CD4-positive, CD25-positive, alpha-beta regulatory T cell (primary cell): ENCODE results near the gene ZNF181. TPM values are rescaled to one million over a fixed set of nuclear protein-coding genes. Genes with fewer than 3 reads are reported as not detected.
"Not testable (repeated sequence)": the region's sequence is repeated elsewhere in the genome, so short reads cannot be mapped to it uniquely, and the experiment has no call there.

ENCODE experiments used
- ATAC-seq, 2 donors: fragments of 150-1000 bp; cut with Tn5 transposase; one replicate each; pipeline ENCODE4 v1.10.0; 2021; ENCODE audit warnings: low read depth in 2 of 2, moderate number of reproducible peaks in 2 of 2, moderate library complexity in 1 of 2
- DNase-seq, 3 donors: peaks; one replicate each; pipeline versions ENCODE4 v3.0.0 to v3.0.0-alpha.2; 2012 to 2022; ENCODE audit warnings: mixed read lengths in 1 of 3
- H3K27ac ChIP-seq: one replicate; pipeline ENCODE4 v1.7.0; 2013; ENCODE audit warnings: mild to moderate bottlenecking, low read length; ENCODE audit not compliant: insufficient read depth, poor library complexity, severe bottlenecking
- H3K27me3 ChIP-seq: one replicate; pipeline ENCODE4 v1.7.0; 2013; ENCODE audit warnings: low read length; ENCODE audit not compliant: control insufficient read depth, insufficient read depth
- H3K36me3 ChIP-seq: one replicate; pipeline ENCODE4 v1.7.0; 2013; ENCODE audit warnings: mild to moderate bottlenecking, low read length, moderate library complexity; ENCODE audit not compliant: control insufficient read depth, insufficient read depth
- H3K4me1 ChIP-seq: 2 replicates; pipeline ENCODE4 v1.7.0; 2013; ENCODE audit warnings: mild to moderate bottlenecking, low read length; ENCODE audit not compliant: insufficient read depth, control insufficient read depth, poor library complexity, severe bottlenecking
- H3K4me3 ChIP-seq: one replicate; pipeline ENCODE4 v1.7.0; 2013; ENCODE audit warnings: low read depth, mild to moderate bottlenecking, low read length, moderate library complexity
- H3K9me3 ChIP-seq, 2 experiments: 1 replicate in 1 of 2; 2 replicates in 1 of 2; pipeline ENCODE4 v1.7.0; 2013; ENCODE audit warnings: low read length in 2 of 2, mild to moderate bottlenecking in 1 of 2, moderate library complexity in 1 of 2; ENCODE audit not compliant: control insufficient read depth in 2 of 2
- H3K27ac Mint-ChIP-seq, 3 donors: one replicate each; pipeline ENCODE4 v1.8.0; 2020 to 2022; ENCODE audit warnings: mild to moderate bottlenecking in 3 of 3, mixed read lengths in 3 of 3, moderate library complexity in 2 of 3
- H3K27me3 Mint-ChIP-seq: one replicate; pipeline ENCODE4 v1.8.0; 2022; ENCODE audit warnings: mild to moderate bottlenecking, mixed read lengths
- H3K36me3 Mint-ChIP-seq: one replicate; pipeline ENCODE4 v1.8.0; 2020; ENCODE audit warnings: mixed read lengths
- H3K4me1 Mint-ChIP-seq, 4 donors: one replicate each; pipeline ENCODE4 v1.8.0; 2020 to 2022; ENCODE audit warnings: mixed read lengths in 4 of 4, mild to moderate bottlenecking in 1 of 4
- H3K4me3 Mint-ChIP-seq, 4 donors: one replicate each; pipeline ENCODE4 v1.8.0; 2020 to 2022; ENCODE audit warnings: mild to moderate bottlenecking in 4 of 4, mixed read lengths in 4 of 4, moderate library complexity in 3 of 4
- H3K9me3 Mint-ChIP-seq, 7 donors: one replicate each; pipeline ENCODE4 v1.8.0; 2020 to 2022; ENCODE audit warnings: mixed read lengths in 7 of 7, mild to moderate bottlenecking in 3 of 7, moderate library complexity in 2 of 7
- polyA plus RNA-seq, 4 donors: library from polyadenylated mRNA; unstranded; fragments of 300-500 nt; fragmentation: Illumina TruSeq; gene quantifications; one replicate each; pipeline ENCODE4 v1.2.3, GENCODE V29; 2021
- total RNA-seq: library from RNA; stranded (reverse); gene quantifications from one replicate; pipeline ENCODE4 v1.2.3, GENCODE V29; 2022

ZNF181 gene
- total RNA-seq (4.8 TPM), polyA plus RNA-seq (10 to 100 TPM; 14.2 to 32.5 (median 21.7) TPM)

DNA sequence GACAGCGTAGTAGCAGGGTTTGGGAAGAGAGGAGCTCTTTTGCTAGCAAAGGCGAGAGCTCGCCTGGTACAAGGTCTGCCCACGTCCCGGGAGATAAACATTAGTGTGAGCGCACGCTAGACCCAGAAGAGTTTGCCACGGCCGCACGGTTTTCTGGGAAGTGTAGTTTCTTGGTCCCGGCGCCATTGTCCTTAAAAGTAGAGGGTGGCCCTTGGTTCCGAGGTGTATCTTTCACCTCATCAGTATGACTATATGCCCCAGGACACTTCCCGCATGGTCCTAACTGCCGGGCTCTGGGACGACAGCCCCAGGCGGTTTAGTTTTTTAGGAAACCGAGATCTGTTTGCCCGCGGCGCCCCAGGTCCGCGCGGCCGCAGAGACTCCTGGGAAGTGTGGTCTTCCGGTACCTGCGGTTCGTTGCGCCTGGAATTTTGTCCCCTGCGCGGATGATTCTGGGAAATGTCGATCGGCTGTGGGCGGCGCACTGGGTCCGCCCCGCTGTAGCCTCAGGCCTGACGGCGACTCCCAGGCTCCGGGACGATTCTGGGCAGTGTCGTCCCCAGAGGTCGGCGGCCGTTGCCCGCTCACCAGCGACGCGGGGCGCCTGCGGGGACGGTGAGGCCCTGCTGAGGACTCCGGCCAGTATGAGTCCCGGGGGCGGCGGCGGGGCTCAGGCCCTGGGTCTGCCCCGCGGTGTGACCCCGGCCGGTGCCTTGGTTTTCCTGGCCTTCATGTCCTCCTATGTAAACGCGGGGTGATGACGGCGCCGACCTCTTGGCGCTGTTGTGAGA, at the start of gene ZNF181:
ZNF181 (plus strand) TSS at position 498 of the 791 bp plus-strand sequence. CDS start 795 bp downstream, outside the sequence.
- Mint-ChIP-seq H3K9me3 (peaks cover 0 to 21% (median 15%) of the 10 kb centered on the region in 7 donors), H3K4me3 (peak within 1 kb of the TSS; percentile 92 to 98 (median 94)), H3K4me1 (peaks cover 14 to 41% (median 24%) of the 10 kb centered on the region in 4 donors), H3K27me3 (peaks cover 19% of the 10 kb centered on the region), H3K36me3 (peaks cover 23% of the 10 kb centered on the region), H3K27ac (peak within 1 kb of the TSS; percentile 96 to 98 (median 97))
- peaks cover 27% of the 10 kb centered on the region for H3K4me1 ChIP-seq
- ATAC-seq = peak; percentile 85 to 86
- peak within 1 kb of the TSS; percentile 93 for H3K27ac ChIP-seq
- peaks cover 29% of the 10 kb centered on the region for H3K36me3 ChIP-seq
- peak; percentile 68 to 94 (median 82) for DNase-seq
- H3K4me3 ChIP-seq = peak within 1 kb of the TSS; percentile 89
- H3K27me3 ChIP-seq = no peaks in the 10 kb centered on the region
- H3K9me3 ChIP-seq = peaks cover 23 to 24% of the 10 kb centered on the region in 2 experiments

DNA sequence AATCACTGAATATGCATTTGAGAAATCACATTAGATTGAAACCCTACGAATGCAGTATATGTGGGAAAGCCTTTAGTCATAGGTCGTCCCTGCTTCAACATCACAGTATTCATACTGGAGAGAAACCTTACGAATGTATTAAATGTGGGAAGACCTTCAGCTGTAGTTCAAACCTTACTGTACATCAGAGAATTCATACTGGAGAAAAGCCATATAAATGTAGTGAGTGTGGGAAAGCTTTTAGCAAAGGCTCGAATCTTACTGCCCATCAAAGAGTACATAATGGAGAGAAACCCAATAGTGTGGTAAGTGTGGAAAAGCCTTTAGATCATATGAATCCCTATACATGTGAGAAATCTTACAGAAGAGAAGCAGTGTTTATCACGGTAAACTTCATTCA, 48.8 kb upstream of the ZNF181 start:
- not testable (repeated sequence) for H3K27me3 Mint-ChIP-seq
- H3K9me3 Mint-ChIP-seq = peaks cover 4 to 83% (median 34%) of the 10 kb centered on the region in 7 donors
- H3K9me3 ChIP-seq = peaks cover 76 to 87% of the 10 kb centered on the region in 2 experiments

DNA sequence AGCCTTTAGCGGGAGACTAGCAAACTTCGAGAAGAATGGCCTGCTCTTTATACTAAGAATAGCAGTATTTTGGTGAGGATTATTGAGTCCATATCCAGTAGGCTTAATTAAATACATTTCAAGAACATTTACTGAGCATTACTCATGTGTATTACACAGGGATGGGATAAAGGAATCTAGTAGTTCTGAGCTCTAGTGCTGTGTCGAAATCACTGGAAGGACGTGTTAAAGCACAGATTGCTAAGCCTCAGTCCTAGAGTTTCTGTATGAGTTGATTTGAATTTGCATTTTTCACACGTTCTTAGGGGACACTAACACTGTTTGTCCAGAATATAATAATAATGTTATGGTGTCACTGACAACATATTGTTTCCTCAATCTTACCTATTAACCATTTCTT, 47.6 kb upstream of the ZNF181 start:
- ATAC-seq (no peak), DNase-seq (no peak)
- Mint-ChIP-seq H3K36me3 (peaks cover 35% of the 10 kb centered on the region), H3K27me3 (no peaks in the 10 kb centered on the region), H3K9me3 (peaks cover 4 to 77% (median 29%) of the 10 kb centered on the region in 7 donors), H3K4me1 (peaks cover 0 to 4% (median 0%) of the 10 kb centered on the region in 4 donors), H3K27ac (no peak overlapping the region), H3K4me3 (no peak overlapping the region)
- Histone ChIP-seq H3K9me3 (peaks cover 70 to 78% of the 10 kb centered on the region in 2 experiments), H3K27ac (no peak overlapping the region), H3K4me3 (no peak overlapping the region), H3K27me3 (no peaks in the 10 kb centered on the region), H3K36me3 (peaks cover 34% of the 10 kb centered on the region), H3K4me1 (no peaks in the 10 kb centered on the region)

More for the DNA sequence above, 48.8 kb upstream of the ZNF181 start:
- peaks cover 44% of the 10 kb centered on the region for H3K36me3 Mint-ChIP-seq
- not testable (repeated sequence) for H3K27ac Mint-ChIP-seq, ATAC-seq, H3K4me1 Mint-ChIP-seq, H3K27me3 ChIP-seq, H3K4me3 Mint-ChIP-seq, H3K4me3 ChIP-seq, H3K27ac ChIP-seq, H3K4me1 ChIP-seq, DNase-seq
- peaks cover 46% of the 10 kb centered on the region for H3K36me3 ChIP-seq

DNA sequence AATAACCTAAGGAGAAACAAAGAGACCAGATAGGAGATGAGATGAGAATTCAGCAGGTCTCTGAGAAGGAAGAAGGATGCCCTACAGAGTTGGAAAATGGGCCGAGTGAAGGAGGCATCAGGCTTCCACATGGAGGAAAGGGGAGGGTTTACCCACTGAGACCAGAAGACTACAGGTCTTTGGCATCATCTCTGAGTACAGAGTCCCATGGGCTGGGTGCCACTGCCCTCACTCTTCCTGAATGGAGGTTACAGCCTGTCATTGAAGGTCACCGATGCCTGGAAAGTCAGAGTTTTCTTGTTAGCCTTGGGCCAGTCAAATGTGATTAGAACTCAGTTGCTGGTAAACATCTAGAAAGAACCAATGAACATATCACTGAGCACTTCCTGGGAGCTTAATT, 46.7 kb upstream of the ZNF181 start:
- H3K27me3 Mint-ChIP-seq = peaks cover 3% of the 10 kb centered on the region
- Histone ChIP-seq H3K4me1 (no peaks in the 10 kb centered on the region), H3K27ac (no peak overlapping the region), H3K36me3 (peaks cover 26% of the 10 kb centered on the region), H3K9me3 (peaks cover 61 to 69% of the 10 kb centered on the region in 2 experiments), H3K4me3 (no peak overlapping the region), H3K27me3 (no peaks in the 10 kb centered on the region)
- ATAC-seq = no peak
- no peak for DNase-seq
- no peak overlapping the region for H3K4me3 Mint-ChIP-seq
- peaks cover 4 to 73% (median 33%) of the 10 kb centered on the region in 7 donors for H3K9me3 Mint-ChIP-seq
- H3K36me3 Mint-ChIP-seq = peaks cover 29% of the 10 kb centered on the region
- peaks cover 0 to 4% (median 0%) of the 10 kb centered on the region in 4 donors for H3K4me1 Mint-ChIP-seq
- H3K27ac Mint-ChIP-seq = no peak overlapping the region

DNA sequence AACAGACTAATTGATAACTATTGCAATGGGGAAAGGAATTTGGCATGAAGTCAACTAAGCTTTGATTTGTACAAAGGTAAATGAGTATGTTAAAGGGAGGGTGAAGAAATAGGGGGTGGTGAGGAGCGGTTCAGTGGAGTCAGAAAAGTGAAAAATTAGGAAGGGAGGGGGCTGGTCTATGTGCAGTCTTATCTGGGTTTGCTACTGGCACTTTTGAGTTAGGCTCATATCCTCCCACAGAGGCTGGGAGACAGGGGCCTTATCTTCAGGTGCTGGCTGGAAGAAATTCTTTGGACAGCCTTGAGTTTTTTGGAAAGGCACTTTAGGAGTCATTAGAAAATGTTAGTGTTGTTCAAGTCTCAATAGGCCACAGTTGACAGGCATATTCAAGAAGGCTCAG, 45.5 kb upstream of the ZNF181 start:
- peaks cover 4 to 63% (median 31%) of the 10 kb centered on the region in 7 donors for H3K9me3 Mint-ChIP-seq

DNA sequence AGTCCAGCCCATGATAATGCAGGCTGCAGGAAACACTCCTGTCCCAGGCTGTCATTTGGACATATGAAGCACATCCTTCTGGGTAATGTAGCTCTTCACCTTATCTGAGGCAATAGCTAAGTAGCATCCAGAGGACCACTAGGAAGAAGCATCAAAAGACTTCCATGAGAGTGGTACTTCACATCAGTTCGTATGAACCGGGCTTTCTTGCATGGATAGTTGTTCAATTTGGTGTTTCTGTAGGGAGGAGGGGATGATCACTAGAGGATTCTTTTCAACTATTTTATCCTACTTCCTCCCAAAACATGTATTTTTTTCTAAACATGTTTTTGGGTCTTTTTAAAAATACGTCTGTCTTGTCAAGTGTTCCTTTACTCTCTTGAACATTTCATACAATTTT, 43.7 kb upstream of the ZNF181 start:
- Mint-ChIP-seq H3K27me3 (peaks cover 10% of the 10 kb centered on the region), H3K4me1 (peaks cover 0 to 4% (median 0%) of the 10 kb centered on the region in 4 donors)
- H3K4me3 ChIP-seq = no peak overlapping the region

More for the DNA sequence above, 45.5 kb upstream of the ZNF181 start:
- ATAC-seq = no peak
- H3K27ac Mint-ChIP-seq = no peak overlapping the region
- Histone ChIP-seq H3K4me1 (no peaks in the 10 kb centered on the region), H3K27ac (no peak overlapping the region), H3K27me3 (no peaks in the 10 kb centered on the region), H3K36me3 (peaks cover 13% of the 10 kb centered on the region), H3K9me3 (peaks cover 50 to 57% of the 10 kb centered on the region in 2 experiments), H3K4me3 (no peak overlapping the region)
- peaks cover 19% of the 10 kb centered on the region for H3K36me3 Mint-ChIP-seq
- H3K4me1 Mint-ChIP-seq = peaks cover 0 to 4% (median 0%) of the 10 kb centered on the region in 4 donors
- DNase-seq = no peak
- H3K27me3 Mint-ChIP-seq = peaks cover 10% of the 10 kb centered on the region
- no peak overlapping the region for H3K4me3 Mint-ChIP-seq

DNA sequence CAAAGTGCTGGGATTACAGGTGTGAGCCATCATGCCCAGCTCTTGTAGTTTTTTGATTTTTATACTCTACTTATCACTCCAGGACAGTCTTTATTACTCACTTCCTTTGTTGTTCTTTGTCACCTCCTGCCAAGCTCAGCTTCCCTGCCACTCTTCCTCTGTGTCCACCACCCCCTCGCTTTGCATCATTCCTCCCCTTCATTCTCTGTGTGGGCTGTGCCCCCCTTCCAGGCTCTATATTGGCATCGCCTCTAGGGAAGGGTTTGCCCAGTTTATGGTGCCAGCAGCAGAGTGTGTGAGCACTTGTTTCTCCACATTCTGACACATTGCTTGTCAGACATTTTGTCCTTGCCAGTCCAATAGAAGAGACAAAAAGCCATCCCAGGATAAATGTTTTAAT, 41.5 kb upstream of the ZNF181 start:
- no peak overlapping the region for H3K27ac ChIP-seq
- no peak for DNase-seq
- Mint-ChIP-seq H3K4me3 (no peak overlapping the region), H3K36me3 (peaks cover 3% of the 10 kb centered on the region), H3K27ac (no peak overlapping the region), H3K9me3 (peaks cover 3 to 31% (median 10%) of the 10 kb centered on the region in 7 donors), H3K27me3 (peaks cover 10% of the 10 kb centered on the region), H3K4me1 (no peaks in the 10 kb centered on the region)
- no peaks in the 10 kb centered on the region for H3K36me3 ChIP-seq
- ATAC-seq = no peak
- H3K27me3 ChIP-seq = peaks cover 2% of the 10 kb centered on the region
- no peak overlapping the region for H3K4me3 ChIP-seq
- H3K9me3 ChIP-seq = peaks cover 13 to 17% of the 10 kb centered on the region in 2 experiments
- no peaks in the 10 kb centered on the region for H3K4me1 ChIP-seq

More for the DNA sequence above, 43.7 kb upstream of the ZNF181 start:
- Histone ChIP-seq H3K4me1 (no peaks in the 10 kb centered on the region), H3K36me3 (no peaks in the 10 kb centered on the region), H3K9me3 (peaks cover 34 to 39% of the 10 kb centered on the region in 2 experiments), H3K27me3 (peaks cover 2% of the 10 kb centered on the region), H3K27ac (no peak overlapping the region)
- H3K36me3 Mint-ChIP-seq = peaks cover 6% of the 10 kb centered on the region
- ATAC-seq = no peak
- no peak for DNase-seq
- H3K4me3 Mint-ChIP-seq = no peak overlapping the region
- peaks cover 4 to 50% (median 23%) of the 10 kb centered on the region in 7 donors for H3K9me3 Mint-ChIP-seq
- H3K27ac Mint-ChIP-seq = no peak overlapping the region
